Measurements from ENCODE around the gene SBF2.

Gene SBF2

DNA sequence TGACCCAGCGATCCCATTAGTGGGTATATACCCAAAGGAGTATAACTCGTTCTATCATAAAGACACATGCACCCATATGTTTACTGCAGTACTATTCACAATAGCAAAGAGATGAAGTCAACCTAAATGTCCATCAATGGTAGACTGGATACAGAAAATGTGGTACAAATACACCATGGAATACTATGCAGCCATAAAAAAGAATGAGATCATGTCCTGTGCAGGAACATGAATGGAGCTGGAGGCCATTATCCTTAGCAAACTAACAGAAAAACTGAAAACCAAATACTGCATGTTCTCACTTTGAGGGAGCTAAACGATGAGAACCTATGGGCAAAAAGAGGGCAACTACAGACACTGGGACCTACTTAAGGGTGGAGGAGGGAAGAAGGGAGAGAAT lies 146.8 kb downstream of the SBF2 start:
- H4K20me1 ChIP-seq (ENCODE audit: insufficient read depth, low read length) = no peaks in the 10 kb centered on the region
- H3K9ac ChIP-seq (ENCODE audit: low read depth, low read length) = no peak overlapping the region
- H3K27me3 ChIP-seq (ENCODE audit: insufficient read depth, low read length, poor library complexity) = no peaks in the 10 kb centered on the region
- no peak overlapping the region for H2AFZ ChIP-seq (ENCODE audit: low read depth, low read length)
- H3K4me1 ChIP-seq (ENCODE audit: insufficient read depth, low read length) = no peaks in the 10 kb centered on the region
- ATAC-seq (ENCODE audit: insufficient read depth, low read depth) = no peak
- no peak overlapping the region for H3K27ac ChIP-seq (ENCODE audit: low read length)
- H3K36me3 ChIP-seq (ENCODE audit: insufficient read depth, low read length) = no peaks in the 10 kb centered on the region
- no peak overlapping the region for H3K4me2 ChIP-seq (ENCODE audit: insufficient read depth, low read length)
- no peak for DNase-seq
- TF ChIP-seq, protein P1, sequence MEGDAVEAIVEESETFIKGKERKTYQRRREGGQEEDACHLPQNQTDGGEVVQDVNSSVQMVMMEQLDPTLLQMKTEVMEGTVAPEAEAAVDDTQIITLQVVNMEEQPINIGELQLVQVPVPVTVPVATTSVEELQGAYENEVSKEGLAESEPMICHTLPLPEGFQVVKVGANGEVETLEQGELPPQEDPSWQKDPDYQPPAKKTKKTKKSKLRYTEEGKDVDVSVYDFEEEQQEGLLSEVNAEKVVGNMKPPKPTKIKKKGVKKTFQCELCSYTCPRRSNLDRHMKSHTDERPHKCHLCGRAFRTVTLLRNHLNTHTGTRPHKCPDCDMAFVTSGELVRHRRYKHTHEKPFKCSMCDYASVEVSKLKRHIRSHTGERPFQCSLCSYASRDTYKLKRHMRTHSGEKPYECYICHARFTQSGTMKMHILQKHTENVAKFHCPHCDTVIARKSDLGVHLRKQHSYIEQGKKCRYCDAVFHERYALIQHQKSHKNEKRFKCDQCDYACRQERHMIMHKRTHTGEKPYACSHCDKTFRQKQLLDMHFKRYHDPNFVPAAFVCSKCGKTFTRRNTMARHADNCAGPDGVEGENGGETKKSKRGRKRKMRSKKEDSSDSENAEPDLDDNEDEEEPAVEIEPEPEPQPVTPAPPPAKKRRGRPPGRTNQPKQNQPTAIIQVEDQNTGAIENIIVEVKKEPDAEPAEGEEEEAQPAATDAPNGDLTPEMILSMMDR (IDR thresholded peaks at IDR 0.05; ENCODE audit: borderline replicate concordance, extremely low read depth, low read length, poor library complexity, severe bottlenecking) = no peak
- TF ChIP-seq EZH2 (IDR thresholded peaks at IDR 0.05; ENCODE audit: borderline replicate concordance, low read depth, low read length, severe bottlenecking) = no peak
- no peak overlapping the region for H3K4me3 ChIP-seq (ENCODE audit: low read depth in 1 of 2, low read length in 2 of 2)
- H3K79me2 ChIP-seq (ENCODE audit: insufficient read depth, low read length) = no peaks in the 10 kb centered on the region
- no peaks in the 10 kb centered on the region for H3K9me3 ChIP-seq (ENCODE audit: insufficient read depth, low read length, severe bottlenecking)

DNA sequence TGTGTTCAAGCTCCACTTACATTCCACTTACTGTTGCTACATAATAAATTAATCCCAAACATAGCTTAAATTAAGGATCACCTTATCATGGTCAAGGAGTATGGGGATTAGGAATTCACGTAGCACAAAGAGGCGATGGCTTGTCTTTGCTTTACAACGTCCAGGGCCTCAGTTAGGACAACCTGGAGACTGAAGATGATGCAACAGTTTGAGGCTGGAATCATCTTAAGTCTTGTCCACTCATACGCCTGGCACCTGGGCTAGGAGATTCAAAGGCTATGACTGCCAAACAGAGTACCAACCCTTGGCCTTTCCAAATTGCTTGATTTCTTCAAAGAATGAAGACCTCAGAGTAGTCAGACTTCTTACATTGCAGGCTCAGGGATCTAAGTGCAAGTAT lies 149.1 kb downstream of the SBF2 start:
- Histone ChIP-seq H3K79me2 (ENCODE audit: insufficient read depth, low read length) (no peaks in the 10 kb centered on the region), H3K9ac (ENCODE audit: low read depth, low read length) (no peak overlapping the region), H4K20me1 (ENCODE audit: insufficient read depth, low read length) (no peaks in the 10 kb centered on the region), H3K27ac (ENCODE audit: low read length) (no peak overlapping the region), H3K4me2 (ENCODE audit: insufficient read depth, low read length) (no peak overlapping the region), H2AFZ (ENCODE audit: low read depth, low read length) (no peak overlapping the region), H3K27me3 (ENCODE audit: insufficient read depth, low read length, poor library complexity) (no peaks in the 10 kb centered on the region), H3K9me3 (ENCODE audit: insufficient read depth, low read length, severe bottlenecking) (no peaks in the 10 kb centered on the region), H3K4me3 (ENCODE audit: low read depth in 1 of 2, low read length in 2 of 2) (no peak overlapping the region), H3K4me1 (ENCODE audit: insufficient read depth, low read length) (no peaks in the 10 kb centered on the region), H3K36me3 (ENCODE audit: insufficient read depth, low read length) (no peaks in the 10 kb centered on the region)
- DNase-seq = no peak
- TF ChIP-seq, protein P1 (IDR thresholded peaks at IDR 0.05; ENCODE audit: borderline replicate concordance, extremely low read depth, low read length, poor library complexity, severe bottlenecking) = no peak
- TF ChIP-seq EZH2 (IDR thresholded peaks at IDR 0.05; ENCODE audit: borderline replicate concordance, low read depth, low read length, severe bottlenecking) = no peak
- ATAC-seq (ENCODE audit: insufficient read depth, low read depth) = no peak

DNA sequence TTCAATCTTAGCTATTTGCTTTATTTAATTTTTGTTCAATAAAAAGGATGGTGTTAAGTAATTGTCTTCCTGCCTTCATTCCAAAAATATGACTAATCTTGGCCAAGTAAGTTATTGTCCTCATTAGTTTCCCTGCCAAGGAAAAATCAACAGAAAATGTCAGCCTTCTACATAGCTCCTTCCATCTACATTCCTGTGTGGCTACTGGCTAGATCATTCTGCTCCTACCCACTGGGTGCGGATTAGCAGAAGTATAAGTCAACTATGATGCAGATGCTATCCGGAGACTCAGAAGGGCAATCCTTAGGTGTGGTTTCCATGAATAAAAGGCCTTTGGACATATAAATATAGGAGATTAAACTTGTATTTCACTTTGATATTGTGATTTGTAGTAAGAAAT lies 154.4 kb downstream of the SBF2 start:
- Histone ChIP-seq H3K9me3 (ENCODE audit: insufficient read depth, low read length, severe bottlenecking) (peaks cover 9% of the 10 kb centered on the region), H3K4me3 (ENCODE audit: low read depth in 1 of 2, low read length in 2 of 2) (no peak overlapping the region), H3K79me2 (ENCODE audit: insufficient read depth, low read length) (no peaks in the 10 kb centered on the region), H3K9ac (ENCODE audit: low read depth, low read length) (no peak overlapping the region), H4K20me1 (ENCODE audit: insufficient read depth, low read length) (no peaks in the 10 kb centered on the region), H2AFZ (ENCODE audit: low read depth, low read length) (no peak overlapping the region), H3K4me1 (ENCODE audit: insufficient read depth, low read length) (no peaks in the 10 kb centered on the region), H3K36me3 (ENCODE audit: insufficient read depth, low read length) (no peaks in the 10 kb centered on the region), H3K4me2 (ENCODE audit: insufficient read depth, low read length) (no peak overlapping the region), H3K27me3 (ENCODE audit: insufficient read depth, low read length, poor library complexity) (no peaks in the 10 kb centered on the region), H3K27ac (ENCODE audit: low read length) (no peak overlapping the region)
- DNase-seq = no peak
- no peak for ATAC-seq (ENCODE audit: insufficient read depth, low read depth)
- TF ChIP-seq, protein P1 (IDR thresholded peaks at IDR 0.05; ENCODE audit: borderline replicate concordance, extremely low read depth, low read length, poor library complexity, severe bottlenecking) = no peak
- TF ChIP-seq EZH2 (IDR thresholded peaks at IDR 0.05; ENCODE audit: borderline replicate concordance, low read depth, low read length, severe bottlenecking) = no peak

DNA sequence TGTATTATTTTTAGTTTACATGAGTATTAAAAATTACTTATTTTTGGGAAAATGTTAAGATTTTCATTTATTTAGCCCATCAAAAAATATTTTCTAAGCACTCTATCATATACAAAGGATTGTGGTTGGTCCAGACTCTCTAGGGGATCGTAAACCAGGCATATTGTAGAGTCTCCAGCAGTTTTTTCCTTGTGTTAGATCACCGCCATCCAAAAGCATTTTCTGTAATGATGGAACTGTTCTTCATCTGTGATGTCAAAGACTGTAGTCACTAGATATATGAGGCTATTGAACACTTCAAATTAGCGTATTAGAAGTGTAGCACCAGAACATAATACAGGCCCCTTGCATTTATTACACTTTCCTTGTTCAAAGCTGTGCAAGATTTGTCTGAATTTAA lies 154.9 kb downstream of the SBF2 start:
- no peak overlapping the region for H3K9ac ChIP-seq (ENCODE audit: low read depth, low read length)
- H3K9me3 ChIP-seq (ENCODE audit: insufficient read depth, low read length, severe bottlenecking) = peaks cover 9% of the 10 kb centered on the region
- no peak overlapping the region for H3K4me3 ChIP-seq (ENCODE audit: low read depth in 1 of 2, low read length in 2 of 2)
- no peaks in the 10 kb centered on the region for H4K20me1 ChIP-seq (ENCODE audit: insufficient read depth, low read length)
- no peaks in the 10 kb centered on the region for H3K4me1 ChIP-seq (ENCODE audit: insufficient read depth, low read length)
- H3K36me3 ChIP-seq (ENCODE audit: insufficient read depth, low read length) = no peaks in the 10 kb centered on the region
- DNase-seq = no peak
- H3K79me2 ChIP-seq (ENCODE audit: insufficient read depth, low read length) = no peaks in the 10 kb centered on the region
- no peak for ATAC-seq (ENCODE audit: insufficient read depth, low read depth)
- H2AFZ ChIP-seq (ENCODE audit: low read depth, low read length) = no peak overlapping the region
- H3K4me2 ChIP-seq (ENCODE audit: insufficient read depth, low read length) = no peak overlapping the region
- no peaks in the 10 kb centered on the region for H3K27me3 ChIP-seq (ENCODE audit: insufficient read depth, low read length, poor library complexity)
- no peak overlapping the region for H3K27ac ChIP-seq (ENCODE audit: low read length)
- no peak for TF ChIP-seq EZH2 (IDR thresholded peaks at IDR 0.05; ENCODE audit: borderline replicate concordance, low read depth, low read length, severe bottlenecking)
- TF ChIP-seq, protein P1 (IDR thresholded peaks at IDR 0.05; ENCODE audit: borderline replicate concordance, extremely low read depth, low read length, poor library complexity, severe bottlenecking) = no peak
